GM19240 (cell line): ENCODE data around the gene SPIRE1.

ENCODE experiments used
- DNase-seq: peaks from one replicate; pipeline ENCODE4 v3.0.0; 2011; ENCODE audit warnings: low spot score; ENCODE audit not compliant: insufficient read length

SPIRE1 gene

GRCh38 chr18:12449051-12449785 is 208.7 kb downstream of the SPIRE1 start:
- DNase-seq: no peak

GRCh38 chr18:12445554-12445953 is 212.4 kb downstream of the SPIRE1 start:
- no peak for DNase-seq

GRCh38 chr18:12443551-12443950 is 214.4 kb downstream of the SPIRE1 start:
- no peak for DNase-seq

GRCh38 chr18:12442946-12443345 is 215.0 kb downstream of the SPIRE1 start:
- DNase-seq: no peak

GRCh38 chr18:12441475-12442034 is 216.4 kb downstream of the SPIRE1 start:
- DNase-seq: no peak

GRCh38 chr18:12438257-12438656 is 219.7 kb downstream of the SPIRE1 start:
- DNase-seq: no peak

- DNase-seq: no peak
Observed at GRCh38 chr18:12435867-12436266, 222.0 kb downstream of the SPIRE1 start.

GRCh38 chr18:12434541-12434929 is 223.4 kb downstream of the SPIRE1 start:
- no peak for DNase-seq

GRCh38 chr18:12433829-12434540 is 223.9 kb downstream of the SPIRE1 start:
- no peak for DNase-seq

- DNase-seq: no peak
Observed at GRCh38 chr18:12432881-12433280, 225.0 kb downstream of the SPIRE1 start.

GRCh38 chr18:12432196-12432595 is 225.7 kb downstream of the SPIRE1 start:
- DNase-seq: no peak

GRCh38 chr18:12431561-12431960 is 226.3 kb downstream of the SPIRE1 start:
- DNase-seq: no peak

GRCh38 chr18:12430137-12430990 is 227.5 kb downstream of the SPIRE1 start:
- DNase-seq: no peak

GRCh38 chr18:12429556-12429955 is 228.4 kb downstream of the SPIRE1 start:
- no peak for DNase-seq

GRCh38 chr18:12428923-12429322 is 229.0 kb downstream of the SPIRE1 start:
- no peak for DNase-seq

GRCh38 chr18:12426924-12427323 is 231.0 kb downstream of the SPIRE1 start:
- DNase-seq: no peak

GRCh38 chr18:12424252-12424651 is 233.7 kb downstream of the SPIRE1 start:
- no peak for DNase-seq

- DNase-seq: no peak
Observed at GRCh38 chr18:12423820-12424219, 234.1 kb downstream of the SPIRE1 start.

- DNase-seq: no peak
Observed at GRCh38 chr18:12423393-12423792, 234.5 kb downstream of the SPIRE1 start.

GRCh38 chr18:12422936-12423335 is 235.0 kb downstream of the SPIRE1 start:
- no peak for DNase-seq

GRCh38 chr18:12421732-12422131 is 236.2 kb downstream of the SPIRE1 start:
- DNase-seq: no peak
